NB4 (cell line): ENCODE results near the gene MED26.

Experiments
- CTCF ChIP-seq: IDR thresholded peaks from one replicate; pipeline ENCODE4 v1.5.1; 2012; ENCODE audit warnings: low read depth, low read length
- MAX ChIP-seq: IDR thresholded peaks from 2 replicates; pipeline ENCODE4 v1.6.1; 2011; ENCODE audit warnings: low read depth, low read length
- MYC ChIP-seq: IDR thresholded peaks from 2 replicates; pipeline ENCODE4 v1.6.1; 2011; ENCODE audit warnings: low read depth, low read length
- POLR2A ChIP-seq: IDR thresholded peaks from 2 replicates; pipeline ENCODE4 v1.6.1; 2011; ENCODE audit warnings: mild to moderate bottlenecking; ENCODE audit not compliant: insufficient read length; ENCODE audit errors: extremely low read depth

GRCh38 chr19:16571822-16572331 is 56.1 kb downstream of the MED26 start:
- TF ChIP-seq CTCF (no peak), POLR2A (no peak), MYC (no peak), MAX (no peak)
